Effector CD4-positive, alpha-beta T cell (primary cell): ENCODE results near the gene TTBK1.

ENCODE experiments used
- DNase-seq: peaks from one replicate; pipeline ENCODE4 v3.0.0-alpha.2; 2020

TTBK1 gene

DNA sequence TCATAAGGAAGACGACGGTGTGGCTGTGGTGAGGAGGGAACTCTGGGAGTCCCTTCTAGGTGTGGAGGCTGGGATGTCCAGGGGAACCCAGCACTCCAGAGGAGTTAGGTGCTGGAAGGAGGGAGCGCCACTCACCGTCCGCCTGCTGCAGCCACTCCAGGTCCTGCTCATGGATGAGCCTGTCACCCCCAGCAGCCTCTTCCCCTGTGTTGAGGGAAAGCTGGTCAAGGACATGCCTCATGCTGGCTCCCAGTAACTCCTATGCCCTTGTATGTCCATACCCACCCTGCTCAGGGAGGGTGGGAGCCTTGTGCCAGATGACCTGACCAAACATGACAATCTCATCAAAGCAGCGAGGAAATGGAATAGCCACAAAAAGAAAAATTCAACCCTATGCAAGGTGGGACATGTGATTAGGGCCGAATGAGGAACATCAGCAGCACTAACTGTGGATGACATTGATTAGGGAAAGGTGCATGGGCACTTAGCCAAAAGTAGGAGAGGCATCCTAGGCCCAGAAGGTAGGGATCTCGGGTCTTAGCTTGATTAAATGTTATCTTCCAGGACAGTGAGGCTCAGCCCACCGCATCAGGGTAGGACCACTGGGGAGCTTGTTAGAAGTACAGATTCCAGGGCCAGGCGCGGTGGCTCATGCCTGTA, 17.0 kb upstream of the TTBK1 start:
- no peak for DNase-seq

DNA sequence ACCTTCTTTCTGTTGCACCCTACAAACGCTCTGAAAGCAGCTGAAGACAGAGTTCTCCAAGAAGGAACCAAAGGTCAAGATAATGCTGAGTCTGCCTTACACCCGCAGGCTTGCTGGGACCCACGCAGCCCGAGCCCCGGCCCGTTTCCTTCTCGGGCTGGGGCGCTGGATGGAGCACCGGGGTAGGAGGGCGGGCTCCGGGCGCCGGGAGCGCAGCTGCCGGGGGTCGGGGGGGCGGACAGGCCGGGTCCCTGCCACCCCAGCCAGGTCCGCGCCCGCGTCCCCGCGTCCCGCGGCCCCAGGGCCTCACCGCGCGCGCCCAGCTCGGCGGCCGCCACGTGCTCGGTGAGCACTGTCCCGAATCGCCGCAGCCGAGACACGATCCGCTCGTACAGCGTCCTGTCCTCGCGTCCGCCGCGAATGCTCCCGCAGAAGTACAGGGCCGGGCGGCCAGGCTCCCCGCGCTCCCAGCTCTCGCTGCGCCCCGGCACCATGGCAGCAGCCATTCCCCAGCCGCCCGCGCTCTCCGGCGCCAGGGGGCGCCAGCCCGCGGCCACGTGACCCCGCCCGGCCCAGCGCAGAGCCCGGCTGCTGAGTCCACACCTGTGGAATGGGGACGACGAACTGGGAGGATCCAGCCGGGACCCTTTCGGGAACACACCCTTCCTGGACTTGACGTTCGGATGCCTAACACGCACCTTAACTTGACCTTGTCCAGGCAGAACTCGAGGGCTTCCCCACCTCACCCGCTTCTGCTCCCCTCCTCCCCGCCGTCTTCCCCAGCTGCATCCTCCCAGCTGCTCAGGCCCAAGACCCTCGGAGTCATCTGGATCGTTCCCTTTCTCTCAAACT, 14.1 kb upstream of the TTBK1 start, which contains the start of gene DNPH1:
Gene DNPH1, minus strand, starts transcription at position 531 of the 852 bp plus-strand sequence. Its CDS starts 25 bp downstream, at position 506.
- peak; percentile 70 for DNase-seq

GRCh38 chr6:43229803-43230620, 13.3 kb upstream of the TTBK1 start:
- no peak for DNase-seq

DNA sequence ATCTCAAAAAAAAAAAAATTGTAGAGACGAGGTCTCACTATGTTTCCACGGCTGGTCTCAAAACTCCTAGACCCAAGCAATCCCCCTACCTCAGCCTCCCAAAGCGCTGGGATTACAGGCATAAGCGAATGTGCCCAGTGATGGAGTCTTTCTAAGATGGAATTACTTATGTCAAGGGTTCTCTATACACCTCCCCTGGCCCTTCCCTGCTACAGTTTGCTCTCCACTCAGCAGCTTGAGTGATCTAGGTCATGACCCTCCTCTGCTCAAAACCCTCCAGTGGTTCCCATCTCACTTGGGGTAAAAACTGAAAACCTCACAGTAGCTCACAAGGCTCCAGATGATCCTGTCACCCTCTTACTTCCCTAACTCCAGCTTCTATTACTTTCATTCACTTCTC, 12.2 kb upstream of the TTBK1 start:
- DNase-seq: no peak

DNA sequence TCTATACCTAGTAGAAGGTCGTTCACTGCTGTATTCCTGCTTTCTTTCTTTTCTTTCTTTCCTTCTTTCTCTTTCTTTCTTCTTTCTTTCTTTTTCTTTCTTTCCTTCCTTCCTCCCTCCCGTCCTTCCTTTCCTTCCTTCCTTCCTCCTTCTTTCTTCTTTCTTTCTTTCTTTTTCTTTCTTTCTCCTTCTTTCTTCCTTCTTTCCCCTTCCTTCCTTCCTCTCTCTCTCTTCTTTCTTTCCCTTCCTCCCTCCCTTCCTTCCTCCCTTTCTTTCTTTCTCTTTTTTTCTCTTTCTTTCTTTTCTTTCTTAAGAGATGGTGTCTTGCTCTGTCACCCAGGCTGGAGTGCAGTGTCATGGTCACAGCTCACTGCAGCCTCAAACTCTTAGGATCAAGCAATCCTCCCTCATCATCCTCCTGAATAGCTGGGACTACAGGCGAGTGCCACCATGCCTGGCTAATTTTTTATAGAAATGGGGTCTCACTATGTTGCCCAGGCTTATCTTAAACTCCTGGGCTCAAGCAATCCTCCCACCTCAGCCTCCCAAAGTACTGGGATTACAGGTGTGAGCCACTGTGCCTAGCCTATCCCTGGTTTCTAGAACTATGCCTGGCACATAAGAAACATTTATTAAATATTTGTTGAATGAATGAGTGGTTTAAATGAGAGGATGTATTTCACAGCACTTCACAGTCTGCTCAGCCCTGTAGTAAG, 11.4 kb upstream of the TTBK1 start:
- DNase-seq: no peak

DNA sequence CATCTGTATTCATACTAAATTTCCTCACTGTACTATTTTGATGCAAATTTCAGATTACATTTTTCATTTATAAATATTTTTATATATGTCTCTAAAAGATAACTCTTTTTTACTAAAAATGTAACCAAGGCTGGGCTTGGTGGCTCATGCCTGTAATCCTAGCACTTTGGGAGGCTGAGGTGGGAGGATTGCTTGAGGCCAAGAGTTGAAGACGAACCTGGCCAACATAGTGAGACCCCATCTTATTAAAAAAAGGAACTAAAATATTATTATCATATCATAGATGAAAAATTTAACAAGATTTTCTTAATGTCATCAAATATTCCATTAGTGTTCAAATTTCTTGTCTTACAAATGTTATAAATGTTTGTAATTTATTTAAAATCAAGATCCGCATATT, 7.4 kb upstream of the TTBK1 start:
- DNase-seq: no peak

DNA sequence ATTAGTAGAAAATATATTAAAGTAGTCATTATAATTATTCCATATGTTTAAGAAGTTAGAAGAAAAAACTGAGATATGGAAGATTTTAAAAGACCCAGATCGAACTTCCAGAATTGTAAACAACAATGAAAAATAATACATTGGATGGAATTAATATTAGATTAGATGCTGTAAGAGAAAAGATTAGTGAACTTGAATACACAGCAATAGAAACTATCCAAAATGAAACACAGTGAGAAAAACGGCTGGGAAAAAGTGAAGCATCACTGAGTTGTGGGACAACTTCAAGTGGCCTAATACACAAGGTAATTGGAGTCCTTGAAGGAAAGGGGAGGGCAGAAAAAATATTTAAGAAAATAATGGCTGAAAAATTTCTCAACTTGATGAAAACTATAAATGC, 4.2 kb upstream of the TTBK1 start:
- no peak for DNase-seq

GRCh38 chr6:43240950-43241349, 2.3 kb upstream of the TTBK1 start:
- no peak for DNase-seq

GRCh38 chr6:43241446-43241845, 1.8 kb upstream of the TTBK1 start:
- no peak for DNase-seq

DNA sequence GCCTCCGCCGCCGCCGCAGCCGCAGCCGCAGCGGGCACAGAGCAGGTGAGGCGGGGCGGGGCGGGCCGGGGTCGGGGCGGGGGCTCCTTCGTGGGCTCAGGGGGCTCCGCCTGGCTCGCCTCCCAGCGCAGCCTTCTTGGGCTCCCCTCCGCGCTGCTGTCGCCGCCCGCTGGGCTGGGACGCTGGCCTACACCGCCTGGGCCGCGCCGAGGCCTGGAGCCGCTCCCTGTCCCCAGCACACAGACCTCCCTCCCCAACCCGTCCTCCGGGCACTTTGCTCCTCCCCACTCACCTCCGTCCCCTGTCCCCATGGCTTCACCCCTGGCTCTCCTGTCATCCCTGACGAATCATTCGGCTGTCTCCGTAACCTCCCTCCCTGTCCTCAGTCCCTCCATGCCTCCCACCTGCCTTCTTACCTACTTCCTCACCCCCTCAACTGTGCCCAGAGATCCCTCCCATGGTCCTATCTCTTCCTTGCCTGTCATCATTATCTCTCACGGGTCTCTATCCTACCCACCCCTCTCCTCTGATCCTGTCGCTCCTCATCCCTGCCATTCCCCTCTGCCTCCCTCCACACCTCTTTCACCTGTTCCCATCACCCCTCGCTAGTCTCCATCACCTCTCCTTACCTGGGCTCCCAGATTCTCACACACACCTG, 512 bp downstream of the TTBK1 start:
- no peak for DNase-seq

- no peak for DNase-seq
Measured at GRCh38 chr6:43246301-43247113, 3.2 kb downstream of the TTBK1 start.

DNA sequence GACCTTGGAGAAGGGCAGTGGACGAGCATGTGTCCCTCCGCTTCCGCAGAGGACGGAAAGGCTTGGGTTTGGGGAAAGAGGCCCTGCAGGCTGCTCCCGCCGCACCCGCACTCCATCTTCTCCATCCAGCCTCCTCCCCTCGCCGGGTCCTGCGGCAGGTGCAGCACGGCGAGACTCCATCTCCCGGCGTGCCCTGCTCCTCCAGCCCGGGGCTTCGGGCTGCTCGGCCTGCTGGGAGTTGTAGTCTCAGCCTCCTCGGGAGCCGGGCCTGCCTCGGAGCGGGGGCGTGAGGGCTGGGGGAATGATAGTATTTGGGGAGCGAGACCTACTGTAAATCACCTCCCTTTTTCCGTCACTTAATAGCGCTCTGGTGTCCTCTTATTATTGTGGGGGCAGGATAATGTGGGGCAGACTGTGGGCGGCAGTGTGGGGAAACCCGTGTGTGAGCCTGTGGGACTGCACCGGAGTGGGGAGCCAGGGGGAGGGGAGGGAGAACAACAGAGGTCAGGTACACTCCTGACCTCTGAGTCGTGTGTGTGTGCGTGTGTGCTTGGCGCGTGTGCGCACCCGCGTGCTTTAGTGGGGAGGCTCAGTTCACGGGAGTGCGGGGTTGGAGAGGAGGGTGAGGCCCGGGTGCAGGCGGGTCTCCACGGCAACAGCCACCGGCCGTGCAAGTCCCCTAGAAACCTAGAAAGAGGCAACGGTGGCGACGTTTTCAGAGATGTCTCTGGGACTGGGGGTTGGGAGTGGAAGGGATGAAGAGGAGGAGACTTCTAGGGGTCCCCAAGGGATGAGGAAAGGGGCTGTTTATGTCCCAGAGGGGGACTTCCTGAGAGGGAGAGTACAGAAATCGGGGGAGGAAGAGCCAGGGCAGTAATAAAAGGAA, 4.1 kb downstream of the TTBK1 start:
- DNase-seq: peak; percentile 76

DNA sequence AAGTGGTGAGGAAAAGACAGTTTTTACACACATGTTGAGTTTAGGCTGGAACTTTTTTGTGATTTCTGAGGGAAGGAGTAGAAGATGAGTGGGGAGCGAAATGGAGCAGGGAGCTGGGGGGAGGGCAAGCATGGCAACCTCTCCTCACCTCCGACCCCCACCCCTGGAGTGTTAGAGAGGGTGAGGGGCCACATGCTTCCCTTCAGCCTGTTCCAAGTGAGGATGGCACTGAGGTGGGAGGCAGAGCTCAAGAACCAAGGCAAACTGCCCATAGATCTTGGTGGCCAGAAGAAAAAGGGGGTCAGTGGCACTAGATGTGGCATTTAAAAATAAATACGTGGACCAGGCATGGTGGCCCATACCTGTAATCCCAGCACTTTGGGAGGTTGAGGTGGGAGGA, 4.8 kb downstream of the TTBK1 start:
- DNase-seq: no peak

- no peak for DNase-seq
Measured at GRCh38 chr6:43248791-43249190, 5.5 kb downstream of the TTBK1 start.

DNA sequence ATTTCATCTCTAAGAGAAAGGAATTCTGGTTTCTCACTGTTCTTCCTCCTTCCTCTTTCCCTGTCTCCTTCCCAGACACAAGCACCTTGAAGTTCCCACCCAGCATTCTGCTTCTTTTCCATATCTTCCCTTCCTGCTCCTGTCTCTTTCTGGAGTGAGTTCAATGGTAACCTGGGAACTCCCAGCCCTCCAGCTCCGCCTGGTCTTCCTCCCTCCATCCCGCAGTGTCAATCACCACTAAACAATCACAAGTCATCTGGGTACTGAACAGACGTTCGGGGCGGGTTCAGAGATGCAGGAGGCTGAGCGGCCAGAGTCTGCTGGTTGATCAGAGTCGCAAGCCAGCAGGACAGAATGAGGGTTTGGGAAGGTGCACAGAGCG, 7.7 kb downstream of the TTBK1 start:
- DNase-seq: no peak

GRCh38 chr6:43253401-43253800, 10.1 kb downstream of the TTBK1 start:
- DNase-seq: no peak

- no peak for DNase-seq
Measured at GRCh38 chr6:43254138-43254817, 11.0 kb downstream of the TTBK1 start.

GRCh38 chr6:43254846-43255245, 11.6 kb downstream of the TTBK1 start:
- no peak for DNase-seq

- DNase-seq: no peak
Measured at GRCh38 chr6:43255408-43256054, 12.2 kb downstream of the TTBK1 start.
